ENCODE data around the gene C3orf38. TPM values are rescaled to one million over a fixed set of nuclear protein-coding genes. Genes with fewer than 3 reads are reported as not detected.

The C3orf38 gene
- total RNA-seq, 1 donor from 2014 or later: 15.3 TPM

Other genes with a start within 250 kb of the C3orf38 start
- gene CGGBP1, start 91.0 kb upstream of the C3orf38 start, total RNA-seq: 34.8 and 35.1 TPM in 2 replicates
- 1.8 and 4.6 TPM in 2 replicates for gene ZNF654, start 90.7 kb upstream of the C3orf38 start, total RNA-seq